OCI-LY3 (cell line): Measurements from ENCODE around the gene UBE2B.

Experiments used
- CTCF ChIP-seq: fragments of 200-600, 300-600 bp; sonication (generic); IDR thresholded peaks from 2 replicates; pipeline ENCODE4 v1.5.1; 2014; ENCODE audit warnings: antibody characterized with exemption, low read length, low read depth
- EZH2phosphoT487 ChIP-seq: fragments of 200-600 bp; shearing (Covaris generic); IDR thresholded peaks from 2 replicates; pipeline ENCODE4 v1.6.1; 2018; ENCODE audit warnings: antibody characterized with exemption, mixed run types, low read depth

GRCh38 chr5:134370871-134371833, at the start of gene UBE2B:
- TF ChIP-seq CTCF (no peak), EZH2phosphoT487 (no peak)
